Astrocyte (in vitro differentiated cells and primary cell): ENCODE data around the gene KANK2. TPM values are rescaled to one million over a fixed set of nuclear protein-coding genes. Genes with fewer than 3 reads are reported as not detected.

ENCODE experiments used
- DNase-seq: peaks from one replicate; pipeline ENCODE4 v3.0.0-alpha.2; 2010; ENCODE audit warnings: low read depth
- FAIRE-seq: peaks from 2 replicates; lab custom pipeline; 2011; peaks lifted over from hg19 to GRCh38; lab: Jason Lieb, UNC
- H2AFZ ChIP-seq: 2 replicates; pipeline ENCODE4 v1.6.0; 2012; ENCODE audit warnings: low read depth, low read length, inconsistent platforms
- H3K27ac ChIP-seq: 2 replicates; pipeline ENCODE4 v1.5.1; 2011; ENCODE audit warnings: low read depth, low read length, inconsistent platforms
- H3K27me3 ChIP-seq: 2 replicates; pipeline ENCODE4 v1.6.0; 2011; ENCODE audit warnings: low read length, inconsistent platforms; ENCODE audit not compliant: insufficient read depth
- H3K36me3 ChIP-seq: 2 replicates; pipeline ENCODE4 v1.5.1; 2011; ENCODE audit warnings: low read length, inconsistent platforms; ENCODE audit not compliant: insufficient read depth
- H3K4me1 ChIP-seq: 2 replicates; pipeline ENCODE4 v1.5.1; 2011; ENCODE audit warnings: low read length, inconsistent platforms; ENCODE audit not compliant: insufficient read depth
- H3K4me2 ChIP-seq: 2 replicates; pipeline ENCODE4 v1.6.0; 2012; ENCODE audit warnings: low read length, inconsistent platforms
- H3K4me3 ChIP-seq: 2 replicates; pipeline ENCODE4 v1.5.1; 2011; ENCODE audit warnings: low read depth, mild to moderate bottlenecking, low read length, inconsistent platforms; ENCODE audit not compliant: insufficient read depth
- H3K79me2 ChIP-seq: 2 replicates; pipeline ENCODE4 v1.6.0; 2012; ENCODE audit warnings: mild to moderate bottlenecking, low read length, inconsistent platforms; ENCODE audit not compliant: insufficient read depth
- H3K9ac ChIP-seq: 2 replicates; pipeline ENCODE4 v1.6.0; 2012; ENCODE audit warnings: mild to moderate bottlenecking, low read length, inconsistent platforms
- H3K9me3 ChIP-seq: 2 replicates; pipeline ENCODE4 v1.5.1; 2012; ENCODE audit warnings: low read depth, mild to moderate bottlenecking, low read length, inconsistent platforms; ENCODE audit not compliant: insufficient read depth
- H4K20me1 ChIP-seq: 2 replicates; pipeline ENCODE4 v1.6.0; 2012; ENCODE audit warnings: low read length, inconsistent platforms; ENCODE audit not compliant: insufficient read depth
- H3K27ac Mint-ChIP-seq: one replicate; pipeline ENCODE4 v1.8.0; 2021; ENCODE audit warnings: mild to moderate bottlenecking, mixed read lengths; ENCODE audit not compliant: unreplicated experiment
- H3K27me3 Mint-ChIP-seq: one replicate; pipeline ENCODE4 v1.8.0; 2021; ENCODE audit warnings: low read depth, mixed read lengths; ENCODE audit not compliant: unreplicated experiment
- H3K36me3 Mint-ChIP-seq: one replicate; pipeline ENCODE4 v1.8.0; 2021; ENCODE audit warnings: low read depth, mixed read lengths; ENCODE audit not compliant: unreplicated experiment
- H3K4me1 Mint-ChIP-seq: one replicate; pipeline ENCODE4 v1.8.0; 2021; ENCODE audit warnings: low read depth, mixed read lengths; ENCODE audit not compliant: unreplicated experiment
- H3K4me3 Mint-ChIP-seq: one replicate; pipeline ENCODE4 v1.8.0; 2021; ENCODE audit warnings: mild to moderate bottlenecking, moderate library complexity, mixed read lengths; ENCODE audit not compliant: unreplicated experiment
- H3K9me3 Mint-ChIP-seq: one replicate; pipeline ENCODE4 v1.8.0; 2021; ENCODE audit warnings: mild to moderate bottlenecking, mixed read lengths; ENCODE audit not compliant: unreplicated experiment
- EZH2 ChIP-seq: IDR thresholded peaks from 2 replicates; pipeline ENCODE4 v1.6.1; 2012; ENCODE audit warnings: mild to moderate bottlenecking, low read length, inconsistent platforms; ENCODE audit not compliant: insufficient read depth
- total RNA-seq: library from RNA; stranded (reverse); gene quantifications from 2 replicates; pipeline ENCODE4 v1.2.1, GENCODE V29; 2021
- TF ChIP-seq, protein P1 (sequence below): IDR thresholded peaks from 2 replicates; pipeline ENCODE4 v1.5.1; 2011; ENCODE audit warnings: low read depth, mild to moderate bottlenecking, inconsistent platforms, low read length, moderate library complexity; ENCODE audit not compliant: insufficient read depth

KANK2 gene
- total RNA-seq, 1 donor from 2014 or later, result 50.3 TPM

GRCh38 chr19:11196406-11197287 is 698 bp downstream of the KANK2 start:
- peak overlapping the region; percentile 86 for H3K4me3 Mint-ChIP-seq
- Histone ChIP-seq H3K4me2 (peak overlapping the region; percentile 100), H3K27me3 (no peaks in the 10 kb centered on the region), H3K79me2 (peaks cover 41% of the 10 kb centered on the region), H4K20me1 (peaks cover 12% of the 10 kb centered on the region), H3K4me3 (peak overlapping the region; percentile 81), H3K4me1 (peaks cover 19% of the 10 kb centered on the region), H2AFZ (peak overlapping the region; percentile 87), H3K27ac (peak overlapping the region; percentile 59), H3K9me3 (no peaks in the 10 kb centered on the region), H3K9ac (peak overlapping the region; percentile 92), H3K36me3 (peaks cover 3% of the 10 kb centered on the region)
- DNase-seq, result no peak
- H3K36me3 Mint-ChIP-seq, result peaks cover 7% of the 10 kb centered on the region
- peaks cover 1% of the 10 kb centered on the region for H3K9me3 Mint-ChIP-seq
- peaks cover 3% of the 10 kb centered on the region for H3K4me1 Mint-ChIP-seq
- TF ChIP-seq, protein P1, sequence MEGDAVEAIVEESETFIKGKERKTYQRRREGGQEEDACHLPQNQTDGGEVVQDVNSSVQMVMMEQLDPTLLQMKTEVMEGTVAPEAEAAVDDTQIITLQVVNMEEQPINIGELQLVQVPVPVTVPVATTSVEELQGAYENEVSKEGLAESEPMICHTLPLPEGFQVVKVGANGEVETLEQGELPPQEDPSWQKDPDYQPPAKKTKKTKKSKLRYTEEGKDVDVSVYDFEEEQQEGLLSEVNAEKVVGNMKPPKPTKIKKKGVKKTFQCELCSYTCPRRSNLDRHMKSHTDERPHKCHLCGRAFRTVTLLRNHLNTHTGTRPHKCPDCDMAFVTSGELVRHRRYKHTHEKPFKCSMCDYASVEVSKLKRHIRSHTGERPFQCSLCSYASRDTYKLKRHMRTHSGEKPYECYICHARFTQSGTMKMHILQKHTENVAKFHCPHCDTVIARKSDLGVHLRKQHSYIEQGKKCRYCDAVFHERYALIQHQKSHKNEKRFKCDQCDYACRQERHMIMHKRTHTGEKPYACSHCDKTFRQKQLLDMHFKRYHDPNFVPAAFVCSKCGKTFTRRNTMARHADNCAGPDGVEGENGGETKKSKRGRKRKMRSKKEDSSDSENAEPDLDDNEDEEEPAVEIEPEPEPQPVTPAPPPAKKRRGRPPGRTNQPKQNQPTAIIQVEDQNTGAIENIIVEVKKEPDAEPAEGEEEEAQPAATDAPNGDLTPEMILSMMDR, result no peak
- TF ChIP-seq EZH2, result no peak
- peak overlapping the region; percentile 7 for H3K27ac Mint-ChIP-seq
- no peaks in the 10 kb centered on the region for H3K27me3 Mint-ChIP-seq
- no peak for FAIRE-seq

DNA sequence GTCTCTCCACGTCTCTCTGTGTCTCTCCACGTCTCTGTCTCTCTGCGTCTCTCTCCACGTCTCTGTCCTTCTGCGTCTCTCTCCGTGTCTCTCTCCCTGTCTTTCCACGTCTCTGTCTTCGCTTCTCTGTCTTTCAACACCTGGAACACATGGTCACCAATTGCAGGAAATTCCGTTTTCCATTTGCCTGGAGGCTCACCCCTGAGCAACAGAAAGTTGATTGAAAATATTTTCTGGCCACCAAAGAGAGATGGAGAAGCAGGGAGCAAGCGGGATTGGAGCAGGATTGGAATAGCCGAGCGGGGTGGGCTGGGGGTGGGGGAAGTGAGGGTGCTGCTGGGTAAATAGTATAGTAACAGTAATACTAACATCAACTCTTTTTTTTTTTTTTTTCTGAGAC is 1.7 kb downstream of the KANK2 start:
- H3K27me3 Mint-ChIP-seq, result no peaks in the 10 kb centered on the region
- no peak overlapping the region for H3K9ac ChIP-seq
- FAIRE-seq (no peak), DNase-seq (no peak)
- peaks cover 3% of the 10 kb centered on the region for H3K9me3 Mint-ChIP-seq
- peaks cover 41% of the 10 kb centered on the region for H3K79me2 ChIP-seq
- H3K27me3 ChIP-seq, result no peaks in the 10 kb centered on the region
- H3K27ac Mint-ChIP-seq, result no peak overlapping the region
- no peaks in the 10 kb centered on the region for H3K9me3 ChIP-seq
- no peak overlapping the region for H3K27ac ChIP-seq
- peaks cover 13% of the 10 kb centered on the region for H3K36me3 Mint-ChIP-seq
- TF ChIP-seq, protein P1, result no peak
- no peak for TF ChIP-seq EZH2
- peak overlapping the region; percentile 85 for H3K4me3 Mint-ChIP-seq
- peaks cover 12% of the 10 kb centered on the region for H4K20me1 ChIP-seq
- no peak overlapping the region for H2AFZ ChIP-seq
- H3K4me1 ChIP-seq, result peaks cover 19% of the 10 kb centered on the region
- peak overlapping the region; percentile 80 for H3K4me2 ChIP-seq
- peak overlapping the region; percentile 10 for H3K4me3 ChIP-seq
- peaks cover 3% of the 10 kb centered on the region for H3K36me3 ChIP-seq
- peaks cover 3% of the 10 kb centered on the region for H3K4me1 Mint-ChIP-seq
